Tibial artery (tissue), 4 donors: ENCODE results near the gene RALGDS.
"Not testable (repeated sequence)": the region's sequence is repeated elsewhere in the genome, so short reads cannot be mapped to it uniquely, and the experiment has no call there.

Source experiments
- DNase-seq, 2 donors: peaks; one replicate each; pipeline ENCODE4 v3.0.0-alpha.2; 2019
- H3K27ac ChIP-seq, 2 donors: fragments of 200-600 bp; sonication (generic) in 1 of 2; 1 replicate in 1 of 2; 2 replicates in 1 of 2; pipeline ENCODE4 v1.5.1; 2018 to 2019; ENCODE audit warnings: mild to moderate bottlenecking in 1 of 2
- H3K27me3 ChIP-seq, 2 donors: fragments of 200-600 bp; sonication (generic) in 1 of 2; one replicate each; pipeline versions ENCODE4 v1.5.1 to v1.6.0; 2016 to 2019
- H3K36me3 ChIP-seq, 3 donors: fragments of 200-600 bp; sonication (generic) in 2 of 3; one replicate each; pipeline ENCODE4 v1.5.1; 2016 to 2019; ENCODE audit warnings: mild to moderate bottlenecking in 2 of 3
- H3K4me1 ChIP-seq, 4 donors: fragments of 200-600 bp; sonication (generic) in 2 of 4; 1 replicate in 3 of 4; 2 replicates in 1 of 4; pipeline ENCODE4 v1.5.1; 2016 to 2019
- H3K4me3 ChIP-seq, 2 donors: fragments of 200-600 bp; sonication (generic) in 1 of 2; 1 replicate in 1 of 2; 2 replicates in 1 of 2; pipeline ENCODE4 v1.5.1; 2018 to 2019; ENCODE audit warnings: mild to moderate bottlenecking in 2 of 2
- H3K9me3 ChIP-seq, 3 donors: fragments of 200-600 bp; sonication (generic) in 1 of 3; one replicate each; pipeline ENCODE4 v1.5.1; 2016 to 2019
- intact Hi-C: fragments of 100-400 bp; cut with DNase I; formaldehyde crosslinking; loops from one replicate; pipeline ENCODE4 v1.15.0; 2023; ENCODE audit warnings: low total_unique reads
- TF ChIP-seq, protein P1 (sequence below), 2 experiments: fragments of 200-600 bp in 1 of 2; fragments of 450-650 bp in 1 of 2; IDR thresholded peaks; one replicate each; pipeline ENCODE4 v1.5.1; 2017 to 2019; ENCODE audit warnings: antibody characterized with exemption in 2 of 2, mild to moderate bottlenecking in 1 of 2, moderate library complexity in 1 of 2

RALGDS gene

GRCh38 chr9:133080786-133081779 is 40.0 kb downstream of the RALGDS start:
- H3K27ac ChIP-seq, H3K27me3 ChIP-seq, intact Hi-C loops, DNase-seq, H3K9me3 ChIP-seq, H3K36me3 ChIP-seq, H3K4me1 ChIP-seq, H3K4me3 ChIP-seq: not testable (repeated sequence)

DNA sequence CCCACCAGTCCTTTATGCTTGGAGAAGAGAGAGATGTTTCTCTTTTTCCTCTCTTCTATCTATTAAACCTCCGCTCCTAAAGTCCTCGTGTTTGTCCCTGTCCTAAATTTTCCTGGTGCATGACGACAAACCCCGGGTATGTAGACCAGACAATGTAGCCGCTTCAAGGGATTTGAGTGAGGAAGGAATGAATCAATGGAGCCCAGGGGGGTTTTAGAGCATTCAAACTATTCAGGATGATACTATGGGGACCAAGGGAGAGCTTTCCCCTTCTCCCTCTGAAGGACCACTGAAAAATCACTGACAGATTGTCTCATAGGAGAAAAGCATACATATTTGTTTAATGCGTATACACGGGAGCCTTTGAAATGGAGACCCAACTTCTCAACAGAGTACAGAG is 40.9 kb downstream of the RALGDS start:
- Histone ChIP-seq H3K4me3 (no peak overlapping the region), H3K27ac (no peak overlapping the region), H3K4me1 (peaks cover 0 to 11% (median 2%) of the 10 kb centered on the region in 4 donors), H3K9me3 (no peaks in the 10 kb centered on the region), H3K27me3 (no peaks in the 10 kb centered on the region), H3K36me3 (no peaks in the 10 kb centered on the region)
- TF ChIP-seq, protein P1, sequence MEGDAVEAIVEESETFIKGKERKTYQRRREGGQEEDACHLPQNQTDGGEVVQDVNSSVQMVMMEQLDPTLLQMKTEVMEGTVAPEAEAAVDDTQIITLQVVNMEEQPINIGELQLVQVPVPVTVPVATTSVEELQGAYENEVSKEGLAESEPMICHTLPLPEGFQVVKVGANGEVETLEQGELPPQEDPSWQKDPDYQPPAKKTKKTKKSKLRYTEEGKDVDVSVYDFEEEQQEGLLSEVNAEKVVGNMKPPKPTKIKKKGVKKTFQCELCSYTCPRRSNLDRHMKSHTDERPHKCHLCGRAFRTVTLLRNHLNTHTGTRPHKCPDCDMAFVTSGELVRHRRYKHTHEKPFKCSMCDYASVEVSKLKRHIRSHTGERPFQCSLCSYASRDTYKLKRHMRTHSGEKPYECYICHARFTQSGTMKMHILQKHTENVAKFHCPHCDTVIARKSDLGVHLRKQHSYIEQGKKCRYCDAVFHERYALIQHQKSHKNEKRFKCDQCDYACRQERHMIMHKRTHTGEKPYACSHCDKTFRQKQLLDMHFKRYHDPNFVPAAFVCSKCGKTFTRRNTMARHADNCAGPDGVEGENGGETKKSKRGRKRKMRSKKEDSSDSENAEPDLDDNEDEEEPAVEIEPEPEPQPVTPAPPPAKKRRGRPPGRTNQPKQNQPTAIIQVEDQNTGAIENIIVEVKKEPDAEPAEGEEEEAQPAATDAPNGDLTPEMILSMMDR (IDR thresholded peaks at IDR 0.05), result no peak
- intact Hi-C loops, result no loop called here
- DNase-seq, result no peak

DNA sequence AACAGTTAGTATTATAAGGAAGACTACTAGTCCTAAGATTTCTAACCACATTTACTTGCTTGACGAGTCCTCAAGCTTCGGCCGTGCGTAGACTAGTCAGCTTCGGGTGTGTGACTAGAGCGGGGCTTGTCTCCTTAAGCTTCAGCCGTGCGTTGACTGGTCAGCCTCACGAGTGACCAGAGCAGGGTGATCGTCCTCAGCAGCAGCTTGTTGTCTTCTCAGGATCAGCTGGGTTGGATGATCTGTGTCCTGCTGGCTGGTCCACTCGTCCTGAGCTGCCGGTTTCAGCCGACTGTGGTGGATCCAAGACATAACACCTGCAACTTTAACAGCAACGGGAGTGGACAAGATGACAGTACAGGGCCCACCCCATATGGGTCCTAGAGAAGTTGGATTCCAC is 42.6 kb downstream of the RALGDS start:
- no peak overlapping the region for H3K4me3 ChIP-seq
- H3K27ac ChIP-seq, result no peak overlapping the region

GRCh38 chr9:133076691-133077090 is 44.3 kb downstream of the RALGDS start:
- no peaks in the 10 kb centered on the region for H3K36me3 ChIP-seq
- intact Hi-C loops, result no loop called here
- no peak overlapping the region for H3K27ac ChIP-seq
- H3K4me3 ChIP-seq, result no peak overlapping the region
- H3K9me3 ChIP-seq, result no peaks in the 10 kb centered on the region
- DNase-seq, result no peak
- TF ChIP-seq, protein P1 (IDR thresholded peaks at IDR 0.05), result no peak
- H3K4me1 ChIP-seq, result peaks cover 0 to 11% (median 2%) of the 10 kb centered on the region in 4 donors
- no peaks in the 10 kb centered on the region for H3K27me3 ChIP-seq

More for the DNA sequence above, 42.6 kb downstream of the RALGDS start:
- no peaks in the 10 kb centered on the region for H3K36me3 ChIP-seq
- peaks cover 0 to 11% (median 2%) of the 10 kb centered on the region in 4 donors for H3K4me1 ChIP-seq
- no peak for DNase-seq
- TF ChIP-seq, protein P1 (IDR thresholded peaks at IDR 0.05), result no peak
- intact Hi-C loops, result no loop called here
- H3K27me3 ChIP-seq, result no peaks in the 10 kb centered on the region
- no peaks in the 10 kb centered on the region for H3K9me3 ChIP-seq

DNA sequence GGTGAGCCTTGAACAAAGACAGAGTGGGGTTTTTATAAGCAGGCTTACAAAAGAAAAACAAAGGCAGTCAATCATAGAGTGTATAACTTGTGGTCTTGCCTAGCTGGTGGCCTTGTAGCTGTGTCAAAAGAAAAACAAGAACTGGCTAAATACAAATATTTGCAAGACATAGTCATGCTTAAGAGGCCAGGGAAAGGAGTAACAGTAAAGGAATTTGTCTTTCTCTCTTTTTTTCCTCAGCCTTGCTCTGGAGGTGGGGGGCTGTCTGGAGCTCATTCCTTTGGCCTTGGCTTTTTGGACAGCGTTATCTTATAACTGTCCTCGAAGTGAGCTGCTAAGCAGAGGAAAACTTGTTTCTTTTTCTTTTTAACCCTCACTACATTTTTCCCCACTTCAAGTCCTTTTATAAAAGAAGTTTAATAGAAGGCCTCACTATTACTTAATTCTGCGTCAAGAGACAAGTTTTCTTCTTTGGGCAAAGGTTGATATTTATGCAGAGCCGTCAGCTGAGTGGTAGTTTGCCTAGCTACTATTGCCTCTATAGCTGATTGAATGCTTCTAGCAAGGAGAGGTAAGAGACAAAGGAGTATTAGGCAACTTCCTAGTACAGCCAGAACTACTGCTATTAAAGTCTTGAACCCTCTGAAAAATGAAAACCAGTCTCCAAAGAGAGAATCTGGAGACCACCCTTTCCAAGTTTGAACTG is 45.0 kb downstream of the RALGDS start:
- Histone ChIP-seq H3K4me1 (peaks cover 0 to 11% (median 2%) of the 10 kb centered on the region in 4 donors), H3K36me3 (peaks cover 0 to under 1% (median 0%) of the 10 kb centered on the region in 3 donors), H3K27me3 (no peaks in the 10 kb centered on the region), H3K27ac (no peak overlapping the region), H3K4me3 (no peak overlapping the region), H3K9me3 (no peaks in the 10 kb centered on the region)
- intact Hi-C loops, result no loop called here
- TF ChIP-seq, protein P1 (IDR thresholded peaks at IDR 0.05), result no peak
- DNase-seq, result no peak
